Right ventricle myocardium superior (tissue), 1 donor: ENCODE measurements around the gene GPD1L. TPM values are rescaled to one million over a fixed set of nuclear protein-coding genes. Genes with fewer than 3 reads are reported as not detected.
"Not testable (repeated sequence)": the region's sequence is repeated elsewhere in the genome, so short reads cannot be mapped to it uniquely, and the experiment has no call there.

Source experiments
- ATAC-seq: fragments of 200-7000 bp; cut with Tn5 transposase; one replicate; pipeline ENCODE4 v1.9.1; 2020; ENCODE audit warnings: mild to moderate bottlenecking; ENCODE audit not compliant: poor library complexity
- DNase-seq: peaks from one replicate; pipeline ENCODE4 v3.0.0-alpha.2; 2020
- intact Hi-C: fragments of 100-400 bp; cut with DNase I; formaldehyde crosslinking; loops from one replicate; pipeline ENCODE4 v1.11.2; 2022
- total RNA-seq: library from RNA; stranded (reverse); fragmentation: NEBNext Ultra II Directional; extraction: Animal tissue kit (Norgen Biotek cat#: 25700); gene quantifications from one replicate; pipeline ENCODE4 v1.2.1, GENCODE V29; 2021
- donor health status: DM: no; HTN: yes; CAD: no; lungs with severe emphysema.

GPD1L gene
- total RNA-seq, 1 donor from 2014 or later: 273 TPM

GRCh38 chr3:32160706-32161214, 54.3 kb downstream of the GPD1L start:
- DNase-seq (no peak), ATAC-seq (no peak)
- intact Hi-C loops: no loop called here

- intact Hi-C loops: no loop called here
- ATAC-seq: no peak
- DNase-seq: no peak
Measured at GRCh38 chr3:32165442-32165841, 59.0 kb downstream of the GPD1L start.

GRCh38 chr3:32166654-32167053, 60.2 kb downstream of the GPD1L start:
- intact Hi-C loops: no loop called here
- ATAC-seq (no peak), DNase-seq (no peak)

- DNase-seq: no peak
- intact Hi-C loops: no loop called here
Measured at GRCh38 chr3:32172420-32172819, 66.0 kb downstream of the GPD1L start.

GRCh38 chr3:32175607-32176197, 69.3 kb downstream of the GPD1L start:
- no peak for ATAC-seq
- intact Hi-C loops: loop anchor here (5.0 kb wide), 2 partner anchors 122 to 162 kb away; no protein-coding TSS in a partner anchor
- no peak for DNase-seq

More at GRCh38 chr3:32172420-32172819, 66.0 kb downstream of the GPD1L start:
- no peak for ATAC-seq

- ATAC-seq (peak; percentile 72), DNase-seq (no peak)
- intact Hi-C loops: loop anchor here (5.0 kb wide), 2 partner anchors 120 to 160 kb away; no protein-coding TSS in a partner anchor
Measured at GRCh38 chr3:32176989-32177701, 70.7 kb downstream of the GPD1L start.

- intact Hi-C loops: loop anchor here (5.0 kb wide), 2 partner anchors 120 to 160 kb away; no protein-coding TSS in a partner anchor
- ATAC-seq (peak; percentile 94), DNase-seq (no peak)
Measured at GRCh38 chr3:32177702-32178198, 71.3 kb downstream of the GPD1L start.

GRCh38 chr3:32180141-32180784, 73.8 kb downstream of the GPD1L start:
- no peak for ATAC-seq
- DNase-seq: no peak
- intact Hi-C loops: no loop called here

- DNase-seq (no peak), ATAC-seq (no peak)
- intact Hi-C loops: no loop called here
Measured at GRCh38 chr3:32181365-32181764, 74.9 kb downstream of the GPD1L start.

- DNase-seq (no peak), ATAC-seq (no peak)
- intact Hi-C loops: no loop called here
Measured at GRCh38 chr3:32181796-32182195, 75.4 kb downstream of the GPD1L start.

GRCh38 chr3:32184187-32184730, 77.8 kb downstream of the GPD1L start:
- no peak for DNase-seq
- intact Hi-C loops: no loop called here

GRCh38 chr3:32186097-32186496, 79.7 kb downstream of the GPD1L start:
- intact Hi-C loops: no loop called here
- no peak for ATAC-seq
- no peak for DNase-seq

More at GRCh38 chr3:32184187-32184730, 77.8 kb downstream of the GPD1L start:
- no peak for ATAC-seq

- no peak for DNase-seq
- ATAC-seq: no peak
- intact Hi-C loops: no loop called here
Measured at GRCh38 chr3:32186876-32187275, 80.5 kb downstream of the GPD1L start.

- intact Hi-C loops: no loop called here
- DNase-seq (no peak), ATAC-seq (no peak)
Measured at GRCh38 chr3:32189693-32190092, 83.3 kb downstream of the GPD1L start.

GRCh38 chr3:32190556-32190955, 84.1 kb downstream of the GPD1L start:
- intact Hi-C loops, DNase-seq, ATAC-seq: not testable (repeated sequence)

- DNase-seq (no peak), ATAC-seq (no peak)
- intact Hi-C loops: no loop called here
Measured at GRCh38 chr3:32193101-32193500, 86.7 kb downstream of the GPD1L start.

- ATAC-seq (no peak), DNase-seq (no peak)
- intact Hi-C loops: no loop called here
Measured at GRCh38 chr3:32194653-32195052, 88.2 kb downstream of the GPD1L start.

GRCh38 chr3:32195995-32196540, 89.6 kb downstream of the GPD1L start:
- ATAC-seq (no peak), DNase-seq (no peak)
- intact Hi-C loops: no loop called here

- DNase-seq: no peak
- intact Hi-C loops: no loop called here
- no peak for ATAC-seq
Measured at GRCh38 chr3:32197991-32198390, 91.6 kb downstream of the GPD1L start.
